Suppressor macrophage (primary cell): ENCODE data around the gene RNF144A.

Experiments used
- DNase-seq, 4 experiments: peaks; one replicate each; pipeline ENCODE4 v3.0.0-alpha.2; 2020 to 2022

Gene RNF144A

DNA sequence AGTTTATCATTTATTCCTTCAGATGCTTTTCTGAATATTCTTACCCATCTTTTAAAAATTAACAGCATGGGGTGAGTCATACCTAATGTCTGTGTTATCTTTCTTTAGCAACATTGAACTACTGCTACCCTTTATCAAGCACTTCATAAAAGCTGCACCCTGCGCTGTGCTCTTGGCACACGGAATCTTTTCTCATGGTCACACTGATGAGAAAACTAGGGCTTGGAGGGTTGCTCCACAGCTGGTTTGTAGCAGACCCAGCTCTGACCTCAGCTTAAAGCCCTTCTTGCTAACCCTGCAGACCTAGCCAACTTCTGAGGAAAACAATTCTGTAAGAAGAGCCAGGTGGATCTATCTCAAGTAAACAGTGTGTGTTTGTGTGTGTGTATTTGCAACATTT, 106.3 kb downstream of the RNF144A start:
- DNase-seq = no peak

DNA sequence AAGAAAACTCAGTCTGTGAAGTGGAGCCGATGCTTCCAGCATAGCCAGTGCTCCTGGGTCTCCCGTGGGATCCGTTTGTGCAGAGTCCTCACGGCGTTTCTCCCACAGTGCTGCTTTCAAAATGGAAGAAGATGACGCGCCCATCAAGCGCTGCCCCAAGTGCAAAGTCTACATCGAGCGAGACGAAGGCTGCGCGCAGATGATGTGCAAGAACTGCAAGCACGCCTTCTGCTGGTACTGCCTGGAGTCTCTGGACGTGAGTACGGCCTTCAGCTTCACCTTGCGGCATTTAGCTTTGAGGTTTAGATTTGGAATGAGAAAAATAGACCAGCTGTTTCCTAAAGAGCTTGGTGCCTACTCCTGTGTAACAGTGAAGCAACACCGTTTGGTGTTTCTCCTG, 107.0 kb downstream of the RNF144A start:
- DNase-seq = no peak

DNA sequence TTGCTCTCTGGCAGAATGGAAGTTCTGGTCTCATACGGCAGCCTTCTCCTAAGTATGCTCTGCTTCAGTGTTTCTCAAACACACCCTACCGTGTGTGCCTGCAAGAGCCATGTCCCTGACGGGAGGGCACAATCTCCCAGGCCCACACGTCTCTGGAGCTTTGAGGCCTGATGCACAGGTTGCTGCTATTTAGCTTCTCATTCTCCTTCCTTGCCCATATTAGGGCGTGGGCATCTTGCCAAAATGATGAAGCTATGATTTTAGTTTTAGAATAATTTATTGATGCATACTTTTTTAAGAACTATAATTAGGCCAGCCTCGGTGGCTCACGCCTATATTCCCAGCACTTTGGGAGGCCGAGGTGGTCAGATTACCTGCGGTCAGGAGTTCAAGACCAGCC, 107.9 kb downstream of the RNF144A start:
- no peak for DNase-seq

DNA sequence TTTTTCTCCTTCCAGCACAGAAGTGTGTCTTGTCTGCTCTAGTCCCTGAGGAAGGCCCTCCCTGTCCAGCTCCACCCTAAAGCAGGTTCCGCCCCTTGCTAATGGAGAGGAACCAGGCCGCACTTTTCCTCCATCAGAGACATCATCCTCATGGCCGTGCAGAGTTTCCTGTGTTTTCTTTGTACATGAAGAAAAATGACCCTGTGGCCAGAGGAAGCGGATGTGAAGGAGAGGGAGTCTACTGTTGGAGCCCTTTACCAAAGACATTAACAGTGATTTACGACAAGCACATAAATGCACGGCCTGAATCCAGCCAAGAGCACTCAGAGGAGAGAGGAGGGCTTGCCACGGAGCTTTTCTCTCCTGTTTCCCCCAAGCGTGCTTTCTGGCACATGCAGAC, 109.5 kb downstream of the RNF144A start:
- no peak for DNase-seq

DNA sequence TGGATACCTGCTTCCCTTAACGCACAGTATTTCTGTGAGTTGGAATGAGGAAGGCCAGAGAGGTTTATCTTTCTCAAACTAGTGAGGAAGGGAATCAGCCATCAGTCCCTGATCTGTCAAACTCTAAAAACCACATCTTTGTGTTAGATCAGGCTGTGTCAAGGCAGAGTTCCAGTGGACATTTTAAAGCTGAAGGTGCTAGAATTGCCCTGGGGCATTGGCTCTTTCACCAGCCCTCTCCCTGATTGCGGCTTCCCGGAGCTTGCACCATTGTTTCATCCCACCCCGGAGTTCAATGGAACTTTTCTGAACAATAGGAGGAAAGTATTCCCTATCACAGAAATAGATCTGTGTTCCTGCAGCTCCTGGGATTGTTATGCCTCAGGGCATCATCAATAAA, 110.2 kb downstream of the RNF144A start:
- no peak for DNase-seq

DNA sequence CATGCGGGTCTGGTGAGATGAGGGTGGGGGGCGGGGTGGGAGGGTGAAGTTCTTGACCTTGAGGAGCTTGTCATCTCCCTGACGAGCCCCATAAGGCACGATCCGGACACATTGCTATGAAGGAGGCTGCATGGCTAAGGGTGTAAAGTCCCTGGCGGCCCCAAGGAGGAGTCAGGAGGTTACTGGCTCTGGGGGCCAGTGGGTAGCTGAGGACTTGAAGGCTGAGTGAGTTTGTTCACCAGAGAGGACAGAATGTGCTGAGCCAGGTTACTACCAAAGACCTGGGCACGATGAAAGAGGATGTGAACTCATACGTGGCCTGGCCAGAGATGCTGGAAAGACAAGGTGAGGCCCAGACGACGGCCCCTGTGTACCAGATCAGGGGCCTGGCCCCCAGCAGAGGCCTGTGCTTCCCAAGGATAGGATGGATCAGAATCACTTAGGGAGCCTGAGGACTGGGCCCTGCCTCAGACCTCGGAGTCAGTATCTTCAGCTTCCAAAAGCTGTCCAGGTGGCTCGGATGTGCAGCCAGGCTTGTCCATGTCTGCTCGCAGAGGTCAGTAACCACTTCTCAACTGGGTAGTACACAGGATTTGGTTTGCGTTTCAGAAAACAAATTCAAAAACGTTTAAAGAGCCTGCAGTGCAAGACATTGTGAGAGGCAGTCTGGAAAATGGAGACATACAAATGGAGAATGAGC, 110.9 kb downstream of the RNF144A start:
- no peak for DNase-seq

DNA sequence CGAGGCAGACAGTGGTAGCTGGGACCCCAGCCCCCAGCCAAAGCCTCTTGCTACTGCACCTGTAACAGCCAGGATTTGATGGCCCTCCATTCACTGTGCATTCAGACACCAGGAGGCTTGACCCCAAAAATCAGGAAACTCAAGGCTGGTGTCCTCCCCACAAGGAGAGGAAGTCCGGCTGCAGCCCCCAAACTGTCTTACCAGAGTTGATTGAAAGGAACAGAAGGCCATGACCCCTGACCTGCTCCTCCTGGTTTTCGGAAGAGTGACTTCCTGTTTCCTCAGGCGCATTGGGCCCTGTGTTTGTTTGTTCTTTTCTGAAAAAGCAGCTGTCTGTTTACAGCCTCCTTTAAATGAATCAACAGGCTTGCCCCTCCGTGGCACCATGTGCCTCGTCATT, 111.6 kb downstream of the RNF144A start:
- peak in 3 of 4 experiments; percentile 31 to 43 (median 43) for DNase-seq

DNA sequence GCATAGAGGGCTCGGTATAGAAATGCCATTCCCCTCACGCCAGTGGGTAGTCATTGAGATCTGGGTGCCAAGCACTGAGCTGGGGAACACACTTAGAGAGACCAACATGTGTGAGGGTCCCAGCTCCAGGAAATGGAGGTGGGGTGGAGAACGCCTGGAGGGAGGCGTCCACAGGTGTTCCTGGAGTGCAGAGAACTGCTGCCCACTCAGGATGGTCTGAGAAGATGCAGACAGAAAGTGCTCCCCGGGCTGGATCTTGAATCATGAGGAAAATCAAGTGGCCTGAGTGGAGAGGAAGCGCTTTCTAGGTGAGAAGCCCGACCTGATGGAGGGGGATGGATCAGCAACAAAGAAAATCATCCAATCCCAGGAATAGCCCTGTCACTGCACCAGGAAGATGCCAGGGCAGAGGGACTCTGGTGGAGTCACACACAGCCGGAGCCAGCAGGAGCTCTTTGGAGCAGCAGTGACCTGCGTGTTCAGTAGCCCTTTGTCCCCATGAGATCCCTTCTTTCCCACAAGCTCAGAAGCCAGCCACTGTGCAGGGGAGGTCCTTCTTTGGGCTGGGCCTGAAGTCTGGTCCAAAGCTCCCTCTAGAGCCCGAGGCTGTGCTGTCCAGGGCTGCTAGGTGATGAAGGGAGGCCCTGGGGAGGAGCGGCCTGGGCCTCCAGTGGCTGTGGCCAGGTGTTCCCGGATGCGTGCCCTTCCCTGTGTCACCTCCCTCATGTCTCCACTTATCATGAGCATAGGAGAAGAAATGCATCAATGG, 112.3 kb downstream of the RNF144A start:
- peak in 1 of 4 experiments; percentile 24 for DNase-seq

DNA sequence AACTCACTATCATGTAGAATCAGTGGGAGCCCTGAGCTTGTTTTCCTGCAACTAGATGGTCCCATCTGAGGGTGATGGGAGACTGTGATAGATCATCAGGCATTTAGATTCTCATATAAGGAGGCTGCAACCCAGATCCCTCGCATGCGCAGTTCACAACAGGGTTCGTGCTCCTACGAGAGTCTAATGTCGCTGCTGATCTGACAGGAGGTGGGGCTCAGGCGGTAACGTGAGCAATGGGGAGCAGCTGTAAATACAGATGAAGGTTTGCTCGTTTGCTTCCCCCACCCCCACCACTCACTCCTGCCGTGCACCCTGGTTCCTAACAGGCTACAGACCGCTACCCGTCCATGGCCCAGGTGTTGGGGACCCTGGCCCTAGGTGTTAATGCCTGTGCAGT, 113.6 kb downstream of the RNF144A start:
- no peak for DNase-seq

DNA sequence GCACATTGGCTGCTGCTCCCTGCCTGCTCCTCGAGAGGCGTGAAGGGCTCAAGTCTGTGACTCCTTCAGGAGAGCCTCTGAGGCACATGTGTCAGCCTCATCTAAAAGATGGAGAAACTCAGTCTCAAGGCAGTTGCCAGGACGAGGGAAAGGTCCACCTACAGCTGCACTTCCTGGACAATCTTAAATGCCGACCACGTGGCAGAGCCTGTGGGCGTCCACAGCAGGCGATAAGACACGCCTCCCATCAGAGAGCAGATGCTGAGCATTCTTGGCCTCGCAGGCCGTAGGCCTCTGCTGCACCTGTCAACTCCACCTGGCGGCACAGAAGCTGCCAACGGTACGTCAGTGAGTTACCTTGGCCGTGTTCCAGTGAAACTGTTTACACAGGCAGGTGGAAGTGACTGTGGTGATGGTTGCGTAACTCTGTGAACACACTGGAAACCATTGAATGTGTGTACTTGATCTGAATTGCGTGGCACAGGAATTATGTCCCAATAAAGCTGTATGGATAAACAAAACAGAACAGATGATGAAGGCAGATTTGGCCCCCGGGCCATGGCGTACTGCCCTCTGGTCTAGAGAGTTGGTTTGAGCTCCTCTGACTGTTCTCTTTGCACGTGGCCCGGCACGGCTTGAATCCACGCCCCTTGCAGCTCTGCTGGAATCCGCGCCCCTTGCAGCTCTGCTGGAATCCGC, 114.5 kb downstream of the RNF144A start:
- peak; percentile 36 to 69 (median 60) for DNase-seq

DNA sequence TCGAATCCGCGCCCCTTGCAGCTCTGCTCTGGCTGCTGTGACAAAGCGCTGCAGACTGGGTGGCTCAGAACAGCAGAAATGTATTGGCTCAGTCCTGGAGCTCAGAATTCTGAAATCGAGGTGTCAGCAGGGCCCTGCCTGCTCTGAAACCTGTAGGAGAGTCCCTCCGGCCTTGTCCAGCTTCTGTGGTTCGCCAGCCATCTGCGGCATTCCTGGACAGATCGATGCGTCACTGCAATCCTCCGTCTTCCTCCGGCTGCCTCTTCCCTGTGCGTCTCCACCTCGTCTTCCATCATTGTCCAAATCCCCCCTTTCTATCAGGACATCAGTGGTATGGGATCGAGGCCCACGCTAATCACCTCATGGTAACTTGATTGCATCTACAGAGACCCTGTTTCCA, 115.2 kb downstream of the RNF144A start:
- no peak for DNase-seq

DNA sequence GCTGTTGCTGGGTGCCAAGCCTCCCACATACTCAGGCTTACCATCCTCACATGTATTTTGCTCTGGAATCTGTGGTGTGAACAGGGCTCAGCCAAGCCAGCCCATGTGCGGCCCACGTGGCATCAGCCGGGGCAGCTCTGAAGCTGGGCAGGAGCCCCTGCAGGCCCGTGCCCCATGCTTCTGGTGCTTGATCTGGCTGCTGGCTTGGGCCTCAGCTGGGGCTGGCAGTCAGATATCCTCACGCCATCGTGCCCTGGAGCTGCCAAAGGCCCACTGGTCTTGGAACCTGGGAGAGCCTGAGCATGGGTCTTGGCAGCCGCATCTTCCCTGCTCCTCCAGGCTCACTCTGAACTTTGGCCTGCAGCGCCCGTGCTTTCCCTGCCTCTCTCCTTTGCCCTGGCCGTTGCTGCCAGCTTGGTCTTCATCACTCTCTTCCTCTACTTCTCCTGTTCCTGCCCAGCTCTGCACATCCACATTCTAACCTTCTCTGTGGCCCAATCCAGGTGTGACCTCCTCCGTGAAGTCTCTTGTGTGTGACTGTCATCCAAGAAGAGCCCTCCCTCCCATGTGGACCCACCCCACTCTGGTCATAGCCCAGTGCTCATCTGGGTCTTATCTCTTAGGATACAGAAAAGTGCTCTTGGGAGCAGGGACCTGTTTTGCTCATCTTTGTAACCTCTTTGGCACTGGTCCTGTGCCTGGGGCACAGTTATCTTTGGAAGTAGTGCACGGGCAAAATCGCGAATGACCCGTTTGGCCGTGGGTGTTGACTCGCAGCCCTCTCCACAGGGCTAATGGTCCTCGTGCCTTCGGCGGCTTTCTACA, 116.1 kb downstream of the RNF144A start:
- DNase-seq = no peak

DNA sequence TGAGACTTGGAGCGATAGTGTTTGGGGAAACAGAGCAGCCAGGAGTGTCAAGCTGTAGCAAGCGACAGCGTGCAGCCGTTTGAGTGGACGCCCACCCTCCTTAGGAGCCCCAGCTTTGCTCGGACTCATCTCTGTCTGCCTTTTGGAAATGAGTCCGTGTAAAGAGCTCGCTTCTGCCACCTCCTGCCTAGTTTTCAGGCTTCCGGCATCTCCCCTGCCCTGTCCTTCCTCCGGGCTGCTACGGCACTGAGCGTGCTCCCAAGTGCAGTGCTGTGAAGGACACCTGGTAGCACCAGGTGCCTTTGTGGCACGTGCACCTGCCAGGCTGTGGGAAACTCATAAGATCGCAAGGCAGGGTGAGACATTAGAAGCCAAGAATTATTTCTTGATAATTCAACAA, 117.1 kb downstream of the RNF144A start:
- peak in 1 of 4 experiments; percentile 35 for DNase-seq

DNA sequence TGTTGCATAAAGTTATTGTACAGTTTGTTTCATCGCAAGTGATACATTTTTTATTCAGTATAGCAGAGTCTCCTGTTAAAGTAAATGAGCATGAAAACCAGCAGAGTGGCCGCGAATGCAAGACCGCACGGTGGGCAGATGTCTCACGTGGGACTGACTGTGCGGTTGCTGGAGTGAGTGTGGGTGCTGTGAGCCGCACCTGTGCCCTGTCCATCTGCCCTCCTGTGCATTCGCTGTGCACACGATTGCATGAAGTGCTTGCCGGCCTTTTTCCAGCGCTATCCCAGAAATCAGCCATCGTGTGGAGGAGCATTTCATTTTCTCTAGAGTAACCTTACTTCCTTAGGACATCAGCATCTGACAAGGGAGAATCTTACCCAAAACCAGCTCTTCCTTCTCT, 118.7 kb downstream of the RNF144A start:
- DNase-seq = no peak

DNA sequence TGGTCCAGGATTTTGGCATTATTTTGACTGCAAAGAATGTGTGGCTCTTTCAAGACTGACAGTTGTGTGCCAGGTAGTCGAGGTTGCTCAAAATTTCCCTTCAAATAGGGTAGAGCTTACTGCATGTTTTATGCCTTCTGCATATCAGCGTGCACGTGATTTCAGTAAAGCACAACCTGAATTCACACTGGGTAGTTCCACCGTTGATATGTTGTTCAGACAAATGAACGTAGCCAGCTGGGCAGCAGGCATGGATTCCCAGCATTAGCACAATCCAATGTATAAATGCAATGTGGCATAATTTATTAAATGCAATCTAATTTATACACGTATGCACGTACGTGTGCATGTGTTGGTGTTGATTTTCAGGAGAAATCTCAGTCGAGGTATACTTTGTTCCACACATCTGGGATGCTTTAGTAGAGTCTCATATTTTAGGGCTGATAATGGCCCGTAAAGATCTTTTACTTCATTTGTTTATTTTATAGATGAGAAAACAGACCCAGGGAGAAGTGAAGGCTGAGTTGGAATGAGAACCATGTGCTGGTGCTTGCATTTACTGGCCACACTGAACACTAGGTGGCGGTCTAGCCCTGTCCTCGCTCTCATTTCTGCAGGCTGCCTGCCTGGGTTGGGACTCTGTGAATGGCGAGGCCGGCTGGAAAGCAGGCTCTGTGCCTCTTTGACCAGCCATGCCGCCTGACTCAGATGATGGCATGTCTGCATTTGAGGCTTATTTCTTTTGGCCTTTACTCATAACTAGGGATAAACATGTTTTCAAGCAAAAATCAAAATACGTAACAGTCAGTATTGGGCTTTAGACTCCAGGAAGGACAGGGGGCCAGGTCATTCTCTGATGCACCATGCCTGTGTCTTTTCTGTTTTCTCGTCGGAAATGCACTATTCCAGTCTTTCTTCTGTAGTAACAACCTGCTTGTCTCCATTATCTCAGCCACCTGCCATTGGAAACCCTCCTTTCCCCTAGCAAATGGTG, 120.4 kb downstream of the RNF144A start:
- DNase-seq = peak; percentile 73 to 86 (median 80)

DNA sequence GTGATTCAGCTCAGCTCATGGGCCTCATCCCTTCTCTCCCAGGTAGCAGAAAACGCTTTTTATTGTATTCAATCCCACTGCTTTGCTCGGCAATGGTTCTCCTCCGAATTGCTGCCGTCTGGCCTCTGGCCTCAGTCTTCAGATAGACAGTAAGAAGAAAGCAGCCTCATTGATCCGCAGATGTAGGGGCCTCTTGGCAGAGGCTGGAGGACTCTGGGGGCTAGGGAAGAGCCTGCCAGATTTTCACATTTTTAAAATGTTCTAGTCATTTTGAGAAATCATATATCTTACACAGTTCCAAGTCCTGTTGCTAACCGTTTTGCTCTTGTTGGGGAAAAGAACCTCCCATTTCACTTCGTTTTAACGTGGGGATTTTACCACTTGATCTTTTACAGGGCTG, 123.3 kb downstream of the RNF144A start:
- DNase-seq = no peak

DNA sequence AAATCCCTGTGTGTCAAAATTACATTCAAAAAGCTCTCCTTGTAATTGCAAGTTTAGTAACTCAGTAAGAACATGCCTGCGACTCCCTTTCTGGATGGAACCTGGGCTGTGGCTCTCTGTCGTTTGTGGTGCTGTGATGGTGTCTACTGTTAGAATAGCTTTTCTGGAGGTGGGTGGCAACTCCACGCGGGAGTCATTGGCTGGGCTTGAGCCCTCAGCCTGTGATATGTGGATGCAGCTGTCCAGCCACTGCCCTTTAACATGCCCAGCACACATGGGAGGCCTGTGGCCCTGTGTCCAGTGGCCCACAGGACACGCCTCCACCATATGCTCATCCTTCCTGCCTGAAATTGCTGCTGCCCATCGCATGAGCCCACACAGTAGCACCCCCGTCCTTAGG, 124.2 kb downstream of the RNF144A start:
- no peak for DNase-seq

DNA sequence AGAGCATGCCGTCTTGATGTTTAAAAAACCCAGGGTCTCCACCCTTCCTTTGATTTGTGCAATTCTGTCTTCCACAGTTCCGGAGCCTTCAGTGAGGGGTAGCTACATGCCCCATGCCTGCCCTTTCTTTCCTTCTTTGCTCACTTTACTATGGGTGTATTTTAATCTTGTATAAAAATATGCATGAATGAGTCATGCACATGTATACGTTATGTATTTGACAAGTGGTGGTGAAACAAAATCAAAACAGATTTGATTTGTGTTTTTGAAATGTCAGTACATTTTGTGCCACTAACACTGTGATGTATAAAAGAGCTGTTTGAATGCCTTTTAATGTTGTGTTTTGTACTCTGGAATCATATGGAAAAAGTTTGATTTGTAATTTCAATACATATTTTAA, 126.5 kb downstream of the RNF144A start:
- no peak for DNase-seq

DNA sequence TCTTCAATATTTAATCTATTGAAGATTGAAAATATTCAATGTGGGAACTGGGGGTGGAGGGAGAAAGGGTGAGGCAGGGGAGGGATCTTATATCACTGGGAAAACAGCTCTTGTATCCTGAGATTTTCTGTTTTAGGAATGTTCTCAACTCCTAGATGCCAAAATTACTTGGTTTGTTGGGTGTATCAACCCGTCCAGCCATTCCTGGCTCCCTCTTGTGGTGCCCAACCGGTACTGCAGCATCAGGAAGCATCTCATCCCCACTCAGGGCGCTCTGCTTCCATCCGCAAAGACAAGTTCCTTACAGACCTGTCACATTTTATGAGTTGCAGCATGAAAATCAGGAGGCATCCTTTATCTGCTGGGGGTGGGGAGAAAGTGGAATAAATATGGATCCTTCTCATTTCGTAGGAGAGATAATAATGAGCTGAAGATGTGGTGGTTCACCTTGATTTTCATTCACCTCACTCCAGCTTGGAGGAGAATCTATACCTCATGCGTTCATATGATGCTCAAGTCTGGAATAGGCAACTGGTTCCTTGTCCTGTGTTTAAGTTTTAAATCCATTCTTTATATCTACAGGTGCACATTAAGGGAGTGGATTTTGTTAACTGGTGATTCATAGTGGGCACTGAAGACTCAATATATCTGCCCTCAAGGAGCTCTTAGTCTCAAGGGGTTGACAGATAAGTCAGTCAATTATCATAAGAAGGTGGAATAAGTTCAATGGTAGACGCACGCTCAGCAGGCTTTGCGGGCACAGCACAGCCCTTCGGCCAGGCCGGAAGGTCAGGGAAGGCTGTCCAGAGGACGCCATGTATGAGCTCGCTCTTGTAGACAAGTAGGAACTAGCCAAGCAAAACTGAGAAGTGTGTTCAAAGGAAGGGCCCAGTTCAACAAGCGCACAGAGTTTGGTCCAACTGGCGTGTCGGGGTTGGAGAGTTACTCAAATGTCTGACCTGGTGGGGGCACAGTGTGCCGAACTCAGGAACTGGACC, 127.3 kb downstream of the RNF144A start:
- peak; percentile 67 to 81 (median 77) for DNase-seq
